Central memory CD4-positive, alpha-beta T cell (primary cell): ENCODE measurements around the gene CHID1.

Experiments used
- DNase-seq: peaks from one replicate; pipeline ENCODE4 v3.0.0; 2022

The CHID1 gene

GRCh38 chr11:862081-862661, 48.4 kb downstream of the CHID1 start:
- DNase-seq: no peak

- no peak for DNase-seq
Observed at GRCh38 chr11:861105-861479, 49.5 kb downstream of the CHID1 start.

GRCh38 chr11:860234-861104, 50.1 kb downstream of the CHID1 start:
- DNase-seq: no peak

- no peak for DNase-seq
Observed at GRCh38 chr11:859394-860131, 51.0 kb downstream of the CHID1 start.

GRCh38 chr11:858762-859339, 51.8 kb downstream of the CHID1 start:
- DNase-seq: no peak

GRCh38 chr11:858053-858761, 52.4 kb downstream of the CHID1 start:
- no peak for DNase-seq

GRCh38 chr11:856397-856796, 54.2 kb downstream of the CHID1 start:
- no peak for DNase-seq

- DNase-seq: no peak
Observed at GRCh38 chr11:855796-856195, 54.8 kb downstream of the CHID1 start.

GRCh38 chr11:855330-855674, 55.3 kb downstream of the CHID1 start:
- no peak for DNase-seq

GRCh38 chr11:854601-855329, 55.8 kb downstream of the CHID1 start:
- no peak for DNase-seq

GRCh38 chr11:853682-854448, 56.7 kb downstream of the CHID1 start:
- DNase-seq: no peak

GRCh38 chr11:852762-853161, 57.8 kb downstream of the CHID1 start:
- DNase-seq: no peak

GRCh38 chr11:850775-851763, 59.5 kb downstream of the CHID1 start:
- no peak for DNase-seq

- no peak for DNase-seq
Observed at GRCh38 chr11:849951-850774, 60.4 kb downstream of the CHID1 start.

GRCh38 chr11:849104-849824, 61.3 kb downstream of the CHID1 start:
- DNase-seq: no peak

GRCh38 chr11:848380-848931, 62.2 kb downstream of the CHID1 start:
- peak; percentile 50 for DNase-seq

GRCh38 chr11:847876-848275, 62.7 kb downstream of the CHID1 start:
- no peak for DNase-seq

GRCh38 chr11:846496-847098, 64.0 kb downstream of the CHID1 start:
- no peak for DNase-seq
